ENCODE results near the gene GNL2. TPM values are rescaled to one million over a fixed set of nuclear protein-coding genes. Genes with fewer than 3 reads are reported as not detected.
"Not testable (repeated sequence)": the region's sequence is repeated elsewhere in the genome, so short reads cannot be mapped to it uniquely, and the experiment has no call there.

Gene GNL2
- total RNA-seq, 2 donors from 2014 or later: 35.7 to 40.0 TPM

- intact Hi-C loops (cut with DNase I): loop anchor here in 1 of 2 donors (5.0 kb wide), 1 partner anchor 63 kb away; no protein-coding TSS in a partner anchor
These were observed 18.4 kb upstream of the GNL2 start for GRCh38 chr1:37614105-37614504.

GRCh38 chr1:37612186-37612585 lies 16.4 kb upstream of the GNL2 start:
- DNase-seq (ENCODE audit: low spot score): no peak

More at GRCh38 chr1:37614105-37614504, 18.4 kb upstream of the GNL2 start:
- DNase-seq (ENCODE audit: low spot score): peak; percentile 56

GRCh38 chr1:37609994-37610393 lies 14.3 kb upstream of the GNL2 start:
- DNase-seq (ENCODE audit: low spot score): no peak
- intact Hi-C loops (cut with DNase I): loop anchor here (5.0 to 10.0 kb wide), 3 partner anchors 67 to 1982 kb away; no protein-coding TSS in a partner anchor

More at GRCh38 chr1:37612186-37612585, 16.4 kb upstream of the GNL2 start:
- intact Hi-C loops (cut with DNase I): loop anchor here in 1 of 2 donors (5.0 kb wide), 1 partner anchor 65 kb away; no protein-coding TSS in a partner anchor

- no peak for DNase-seq (ENCODE audit: low spot score)
- intact Hi-C loops (cut with DNase I): loop anchor here in 1 of 2 donors (5.0 to 10.0 kb wide), 2 partner anchors 76 to 1983 kb away; no protein-coding TSS in a partner anchor
These were observed 13.3 kb upstream of the GNL2 start for GRCh38 chr1:37609002-37609401.

GRCh38 chr1:37606481-37607263 lies 10.9 kb upstream of the GNL2 start:
- intact Hi-C loops (cut with DNase I): loop anchor here in 1 of 2 donors (1.0 to 10.0 kb wide), 3 partner anchors 78 to 1986 kb away; no protein-coding TSS in a partner anchor
- no peak for DNase-seq (ENCODE audit: low spot score)

GRCh38 chr1:37605806-37606474 lies 10.2 kb upstream of the GNL2 start:
- intact Hi-C loops (cut with DNase I): loop anchor here in 1 of 2 donors (1.0 to 10.0 kb wide), 3 partner anchors 79 to 1986 kb away; no protein-coding TSS in a partner anchor
- no peak for DNase-seq (ENCODE audit: low spot score)

GRCh38 chr1:37605061-37605650 lies 9.4 kb upstream of the GNL2 start:
- intact Hi-C loops (cut with DNase I): loop anchor here in 1 of 2 donors (5.0 to 10.0 kb wide), 2 partner anchors 80 to 1987 kb away; no protein-coding TSS in a partner anchor
- DNase-seq (ENCODE audit: low spot score): no peak

- intact Hi-C loops (cut with DNase I): loop anchor here in 1 of 2 donors (10.0 kb wide), 1 partner anchor 82 kb away; no protein-coding TSS in a partner anchor
- DNase-seq (ENCODE audit: low spot score): no peak
These were observed 7.3 kb upstream of the GNL2 start for GRCh38 chr1:37602750-37603694.

- intact Hi-C loops (cut with DNase I): loop anchor here in 1 of 2 donors (10.0 kb wide), 1 partner anchor 83 kb away; no protein-coding TSS in a partner anchor
- DNase-seq (ENCODE audit: low spot score): no peak
These were observed 5.7 kb upstream of the GNL2 start for GRCh38 chr1:37601441-37601840.

- DNase-seq (ENCODE audit: low spot score): no peak
- intact Hi-C loops (cut with DNase I): loop anchor here in 1 of 2 donors (5.0 to 10.0 kb wide), 2 partner anchors 85 to 712 kb away; no protein-coding TSS in a partner anchor
These were observed 4.2 kb upstream of the GNL2 start for GRCh38 chr1:37599940-37600339.

GRCh38 chr1:37596182-37596667 lies 488 bp upstream of the GNL2 start:
- intact Hi-C loops (cut with DNase I): loop anchor here in 1 of 2 donors (5.0 kb wide), 1 partner anchor 716 kb away; no protein-coding TSS in a partner anchor
- DNase-seq (ENCODE audit: low spot score): no peak

- no peak for DNase-seq (ENCODE audit: low spot score)
- intact Hi-C loops (cut with DNase I): no loop called here
These were observed 2.0 kb downstream of the GNL2 start for GRCh38 chr1:37593726-37594125.

- no peak for DNase-seq (ENCODE audit: low spot score)
- intact Hi-C loops (cut with DNase I): no loop called here
These were observed 6.8 kb downstream of the GNL2 start for GRCh38 chr1:37588939-37589338.

GRCh38 chr1:37584544-37584943 lies 11.2 kb downstream of the GNL2 start:
- intact Hi-C loops (cut with DNase I); DNase-seq (ENCODE audit: low spot score): not testable (repeated sequence)

- no peak for DNase-seq (ENCODE audit: low spot score)
- intact Hi-C loops (cut with DNase I): no loop called here
These were observed 20.0 kb downstream of the GNL2 start for GRCh38 chr1:37575692-37576091.

- intact Hi-C loops (cut with DNase I): no loop called here
- no peak for DNase-seq (ENCODE audit: low spot score)
These were observed 20.8 kb downstream of the GNL2 start for GRCh38 chr1:37574834-37575480.

GRCh38 chr1:37570528-37571334 lies 25.0 kb downstream of the GNL2 start:
- no peak for DNase-seq (ENCODE audit: low spot score)
- intact Hi-C loops (cut with DNase I): no loop called here
